Heart left ventricle (tissue), 13 donors: ENCODE data around the gene PTPRJ.

Experiments used
- CTCF ChIP-seq, 12 donors: fragments of 200-600 bp; sonication (generic) in 4 of 12; IDR thresholded peaks; one replicate each; pipeline versions ENCODE4 v1.5.0 to v1.8.0; 2018 to 2022; ENCODE audit warnings: antibody characterized with exemption in 12 of 12, mild to moderate bottlenecking in 5 of 12
- POLR2A ChIP-seq, 2 donors: fragments of 450-650 bp; IDR thresholded peaks; one replicate each; pipeline ENCODE4 v1.6.1; 2017; ENCODE audit warnings: antibody characterized with exemption in 2 of 2, mild to moderate bottlenecking in 2 of 2, moderate library complexity in 2 of 2
- donor health status: ischemic (EF 13 %, LVEDD 7.1; RV severe dilation, severe dysfunction).
- donor health status: DM: no; HTN: yes; CAD: no.
- donor health status: DM: no; HTN: no; CAD: no.
- donor health status: ischemic (EF 25% LVEDD 6.9; RV normal size, moderate dysfunction).
- donor health status: ischemic (EF 25% LVEDD 5.7; RV mildly dilated, moderate dysfunction).
- donor health status: ischemic (EF 35%, LVEDD 5.7; RV mildly dilated, moderate dysfunction).
- donor health status: nonischemic (EF 11% LVEDD 7.7; RV severe dilation, severe dysfunction).
- donor health status: DM: yes; HTN: yes; CAD: no.
- donor health status: PGD.
- donor health status: ischemic (EF 29% LVEDD 5.4; RV normal size, mild dysfunction).
- donor health status: nonischemic (EF 23%, LVEDD 6.1; RV moderate dilation, normal function).

DNA sequence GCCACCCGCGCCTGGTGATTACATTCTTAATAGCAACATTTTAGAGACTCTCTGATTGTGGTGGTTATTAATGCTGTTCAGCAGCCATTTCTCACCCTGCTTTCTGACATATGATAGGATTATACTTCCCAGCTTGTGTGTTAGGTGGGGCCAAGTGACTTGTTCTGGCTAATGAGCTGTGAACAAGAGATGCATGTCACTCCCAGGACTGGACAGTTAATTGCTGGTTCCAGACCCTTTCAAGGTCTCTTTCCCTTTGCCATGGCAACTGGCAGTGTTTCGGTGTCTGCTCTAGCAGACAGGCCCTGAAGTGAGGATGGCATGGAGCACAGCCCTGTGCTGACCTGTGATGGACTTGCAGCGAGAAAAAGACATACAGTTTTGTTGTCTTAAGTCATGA lies 8.9 kb upstream of the PTPRJ start:
- TF ChIP-seq CTCF (IDR thresholded peaks at IDR 0.05) (no peak), POLR2A (IDR thresholded peaks at IDR 0.05) (no peak)
